Measurements from ENCODE around the gene KLHL5.

- no peak for TF ChIP-seq CTCF (conservative IDR thresholded peaks at IDR 0.05)
- TF ChIP-seq ZFX (IDR thresholded peaks at IDR 0.05), result no peak
These were observed 24.1 kb upstream of the KLHL5 start for GRCh38 chr4:39037941-39038340.
